Stimulated activated naive CD8-positive, alpha-beta T cell treated with anti-CD3 and anti-CD28 coated beads, Interleukin-15, Interleukin-2, amounts not matched to agents 100 ng/mL and 50 ng/mL, for 24 hours (primary cell): ENCODE results near the gene ABO.
"Not testable (repeated sequence)": the region's sequence is repeated elsewhere in the genome, so short reads cannot be mapped to it uniquely, and the experiment has no call there.

ENCODE experiments used
- H3K27ac Mint-ChIP-seq: one replicate; pipeline ENCODE4 v1.8.0; 2021; ENCODE audit warnings: mild to moderate bottlenecking, mixed read lengths
- H3K27me3 Mint-ChIP-seq: one replicate; pipeline ENCODE4 v1.8.0; 2021; ENCODE audit warnings: mixed read lengths
- H3K36me3 Mint-ChIP-seq: one replicate; pipeline ENCODE4 v1.8.0; 2021; ENCODE audit warnings: low read depth, mixed read lengths
- H3K4me1 Mint-ChIP-seq: one replicate; pipeline ENCODE4 v1.8.0; 2021; ENCODE audit warnings: low read depth, mixed read lengths
- H3K4me3 Mint-ChIP-seq: one replicate; pipeline ENCODE4 v1.8.0; 2021; ENCODE audit warnings: mild to moderate bottlenecking, mixed read lengths
- H3K9me3 Mint-ChIP-seq: one replicate; pipeline ENCODE4 v1.8.0; 2021; ENCODE audit warnings: mixed read lengths

Gene ABO

DNA sequence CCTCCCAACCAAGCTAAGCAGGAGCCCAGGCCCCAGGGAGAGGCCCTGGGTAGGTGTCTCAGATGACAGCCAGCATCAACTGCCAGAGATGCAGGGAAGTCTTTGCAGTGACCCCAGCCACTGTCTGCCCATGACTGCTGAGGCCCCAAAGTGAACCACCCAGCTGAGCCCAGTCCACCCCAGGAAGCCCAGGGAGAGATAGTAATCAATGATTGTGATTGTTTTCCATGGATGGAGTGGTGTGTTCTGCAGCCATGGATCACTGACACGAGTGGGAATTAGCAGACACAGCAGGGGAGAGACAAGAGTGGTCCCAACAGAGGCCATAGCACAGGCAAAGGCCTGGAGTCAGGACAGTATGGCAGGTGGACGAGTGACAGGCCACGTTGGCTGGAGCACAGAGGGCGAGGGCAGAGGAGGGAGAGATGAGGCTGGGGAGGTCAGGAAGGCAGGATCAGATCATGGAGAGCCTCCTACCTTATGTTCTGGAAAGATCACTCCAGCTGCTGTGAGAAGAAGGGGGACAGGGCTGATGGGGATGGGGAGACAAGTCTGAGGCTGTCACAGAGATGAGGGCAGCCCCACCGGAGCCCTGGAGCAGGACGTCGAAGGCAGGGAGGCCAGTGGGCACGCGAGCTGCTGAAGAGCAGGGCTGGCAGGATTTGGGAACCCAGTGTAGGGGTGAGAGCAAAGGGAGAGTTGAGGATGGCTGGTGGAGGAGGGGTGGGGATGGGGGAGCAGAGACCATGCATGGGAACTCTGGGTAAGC, 14.5 kb downstream of the ABO start:
- H3K4me1 Mint-ChIP-seq: no peaks in the 10 kb centered on the region
- no peak overlapping the region for H3K27ac Mint-ChIP-seq
- H3K27me3 Mint-ChIP-seq: peaks cover 4% of the 10 kb centered on the region
- no peak overlapping the region for H3K4me3 Mint-ChIP-seq
- H3K9me3 Mint-ChIP-seq: no peaks in the 10 kb centered on the region
- H3K36me3 Mint-ChIP-seq: no peaks in the 10 kb centered on the region

DNA sequence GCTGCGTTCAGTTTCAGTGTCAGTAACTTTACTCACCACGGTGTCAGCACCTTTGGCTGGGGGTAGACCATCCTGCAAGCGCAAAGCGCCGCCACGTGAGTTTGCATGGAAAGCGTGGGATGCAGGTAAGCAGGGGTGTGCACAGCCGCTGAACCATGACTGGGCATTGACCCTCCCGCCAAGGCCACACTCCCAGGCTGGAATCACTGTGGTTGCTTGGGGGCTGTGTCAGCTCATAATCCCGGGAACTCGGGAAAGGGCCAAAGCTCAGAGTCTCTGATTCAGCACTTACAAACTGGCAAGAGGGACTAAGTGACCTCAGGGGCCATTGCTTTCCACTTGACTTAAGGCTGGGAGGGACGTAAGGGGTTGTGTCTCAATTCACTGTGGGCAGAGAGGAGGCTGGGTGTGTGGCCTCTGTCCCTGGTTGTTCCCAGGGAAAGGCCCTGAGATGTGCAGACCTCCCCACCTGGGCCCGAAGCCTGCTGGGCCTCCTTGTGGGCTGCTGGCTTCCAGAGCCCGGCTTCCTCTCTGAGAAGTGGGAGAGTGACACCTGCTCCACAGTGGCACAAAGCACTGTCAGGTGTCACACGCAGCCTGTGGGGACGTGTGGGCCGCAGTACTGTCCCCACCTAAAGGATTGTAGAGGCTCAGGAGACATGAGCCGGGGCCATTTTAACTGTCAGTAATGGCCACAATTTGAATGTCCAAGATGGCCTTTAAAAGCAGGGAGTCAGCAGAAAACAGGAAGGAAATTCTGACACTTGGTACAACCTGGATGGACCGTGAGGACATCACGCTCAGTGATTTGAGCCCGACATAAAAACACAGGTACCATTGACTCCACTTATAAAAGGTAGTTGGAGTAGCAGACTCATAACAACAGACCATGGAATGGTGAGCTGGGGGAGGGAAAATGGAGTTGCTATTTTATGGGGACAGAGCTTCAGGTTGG, 16.7 kb downstream of the ABO start:
- H3K9me3 Mint-ChIP-seq: no peaks in the 10 kb centered on the region
- H3K4me3 Mint-ChIP-seq: no peak overlapping the region
- H3K36me3 Mint-ChIP-seq: no peaks in the 10 kb centered on the region
- no peak overlapping the region for H3K27ac Mint-ChIP-seq
- no peaks in the 10 kb centered on the region for H3K4me1 Mint-ChIP-seq
- no peaks in the 10 kb centered on the region for H3K27me3 Mint-ChIP-seq

DNA sequence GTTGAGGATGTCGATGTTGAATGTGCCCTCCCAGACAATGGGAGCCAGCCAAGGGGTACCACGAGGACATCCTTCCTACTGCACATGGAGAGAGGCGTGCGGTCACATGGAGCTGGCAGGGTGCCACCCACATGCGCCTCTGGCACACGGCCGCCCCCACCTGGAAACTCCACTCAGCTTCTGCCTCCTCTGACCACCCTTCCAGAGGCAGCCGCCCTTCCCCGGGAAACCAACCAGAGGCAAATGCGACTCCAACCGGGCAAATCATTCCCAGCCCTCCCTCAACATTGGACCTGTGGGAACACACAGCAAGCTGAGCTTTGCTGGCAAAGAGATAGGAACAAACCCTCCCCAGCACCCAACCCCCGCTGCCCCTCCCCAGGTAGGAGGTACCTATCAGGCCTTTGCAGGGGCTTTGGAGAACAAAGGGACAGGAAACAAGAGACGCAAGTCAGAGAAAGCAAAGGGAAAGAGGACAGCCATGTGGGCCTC, 17.5 kb downstream of the ABO start:
- Mint-ChIP-seq H3K27me3 (no peaks in the 10 kb centered on the region), H3K4me1 (no peaks in the 10 kb centered on the region), H3K36me3 (no peaks in the 10 kb centered on the region), H3K4me3 (no peak overlapping the region), H3K27ac (no peak overlapping the region), H3K9me3 (no peaks in the 10 kb centered on the region)

GRCh38 chr9:133256686-133257091, 18.3 kb downstream of the ABO start:
- Mint-ChIP-seq H3K27ac (no peak overlapping the region), H3K4me1 (no peaks in the 10 kb centered on the region), H3K36me3 (no peaks in the 10 kb centered on the region), H3K4me3 (no peak overlapping the region), H3K9me3 (no peaks in the 10 kb centered on the region), H3K27me3 (no peaks in the 10 kb centered on the region)

DNA sequence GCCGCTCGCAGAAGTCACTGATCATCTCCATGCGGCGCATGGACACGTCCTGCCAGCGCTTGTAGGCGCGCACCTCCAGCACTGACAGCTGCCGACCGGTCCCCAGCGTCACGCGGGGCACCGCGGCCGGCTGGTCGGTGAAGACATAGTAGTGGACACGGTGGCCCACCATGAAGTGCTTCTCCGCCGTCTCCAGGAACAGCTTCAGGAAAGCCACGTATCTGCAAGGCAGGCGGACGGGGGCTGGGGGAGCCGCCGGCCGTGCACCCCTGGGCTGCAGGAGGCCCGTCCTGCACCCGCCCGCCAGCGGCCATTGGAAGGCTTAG, 18.9 kb downstream of the ABO start:
- Mint-ChIP-seq H3K4me1 (no peaks in the 10 kb centered on the region), H3K27me3 (no peaks in the 10 kb centered on the region), H3K9me3 (no peaks in the 10 kb centered on the region), H3K36me3 (no peaks in the 10 kb centered on the region), H3K4me3 (no peak overlapping the region), H3K27ac (no peak overlapping the region)

GRCh38 chr9:133255371-133256135, 19.4 kb downstream of the ABO start:
- Mint-ChIP-seq H3K36me3 (no peaks in the 10 kb centered on the region), H3K27ac (no peak overlapping the region), H3K27me3 (peaks cover under 1% of the 10 kb centered on the region), H3K4me1 (no peaks in the 10 kb centered on the region), H3K9me3 (no peaks in the 10 kb centered on the region), H3K4me3 (no peak overlapping the region)

DNA sequence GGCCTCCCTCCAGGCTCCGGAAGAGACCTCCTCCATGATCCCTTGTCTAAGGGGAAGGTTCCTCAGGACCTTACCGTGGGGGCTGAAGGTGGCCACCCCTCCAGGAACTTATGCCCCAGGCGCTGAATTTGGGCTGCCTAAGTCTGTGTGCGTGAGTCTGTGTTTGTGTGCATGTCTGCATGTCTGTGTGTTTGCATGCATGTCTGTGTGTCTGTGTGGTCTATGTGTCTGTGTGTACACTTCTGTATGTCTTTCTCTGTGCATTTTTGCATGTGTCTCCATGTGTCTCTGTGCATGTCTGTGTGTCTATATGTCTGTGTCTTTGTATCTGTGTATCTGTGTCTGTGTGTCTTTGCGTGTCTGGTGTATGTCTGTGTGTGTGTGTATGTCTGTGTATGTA, 20.5 kb downstream of the ABO start:
- Mint-ChIP-seq H3K4me1 (no peaks in the 10 kb centered on the region), H3K27ac (no peak overlapping the region), H3K9me3 (no peaks in the 10 kb centered on the region), H3K4me3 (no peak overlapping the region), H3K36me3 (no peaks in the 10 kb centered on the region), H3K27me3 (peaks cover 10% of the 10 kb centered on the region)

GRCh38 chr9:133253268-133253667, 21.7 kb downstream of the ABO start:
- peaks cover 10% of the 10 kb centered on the region for H3K27me3 Mint-ChIP-seq
- no peaks in the 10 kb centered on the region for H3K4me1 Mint-ChIP-seq
- H3K27ac Mint-ChIP-seq: no peak overlapping the region
- no peaks in the 10 kb centered on the region for H3K36me3 Mint-ChIP-seq
- H3K9me3 Mint-ChIP-seq: no peaks in the 10 kb centered on the region
- no peak overlapping the region for H3K4me3 Mint-ChIP-seq

- no peak overlapping the region for H3K4me3 Mint-ChIP-seq
- peaks cover 10% of the 10 kb centered on the region for H3K27me3 Mint-ChIP-seq
- H3K27ac Mint-ChIP-seq: no peak overlapping the region
- H3K4me1 Mint-ChIP-seq: no peaks in the 10 kb centered on the region
- no peaks in the 10 kb centered on the region for H3K36me3 Mint-ChIP-seq
- no peaks in the 10 kb centered on the region for H3K9me3 Mint-ChIP-seq
These were observed 22.5 kb downstream of the ABO start for GRCh38 chr9:133252301-133253020.

GRCh38 chr9:133251773-133252172, 23.2 kb downstream of the ABO start:
- Mint-ChIP-seq H3K4me1 (no peaks in the 10 kb centered on the region), H3K36me3 (no peaks in the 10 kb centered on the region), H3K9me3 (no peaks in the 10 kb centered on the region), H3K27me3 (peaks cover 10% of the 10 kb centered on the region), H3K27ac (no peak overlapping the region), H3K4me3 (no peak overlapping the region)

- H3K36me3 Mint-ChIP-seq, H3K4me1 Mint-ChIP-seq, H3K4me3 Mint-ChIP-seq, H3K9me3 Mint-ChIP-seq, H3K27ac Mint-ChIP-seq, H3K27me3 Mint-ChIP-seq: not testable (repeated sequence)
These were observed 23.8 kb downstream of the ABO start for GRCh38 chr9:133251221-133251620.

DNA sequence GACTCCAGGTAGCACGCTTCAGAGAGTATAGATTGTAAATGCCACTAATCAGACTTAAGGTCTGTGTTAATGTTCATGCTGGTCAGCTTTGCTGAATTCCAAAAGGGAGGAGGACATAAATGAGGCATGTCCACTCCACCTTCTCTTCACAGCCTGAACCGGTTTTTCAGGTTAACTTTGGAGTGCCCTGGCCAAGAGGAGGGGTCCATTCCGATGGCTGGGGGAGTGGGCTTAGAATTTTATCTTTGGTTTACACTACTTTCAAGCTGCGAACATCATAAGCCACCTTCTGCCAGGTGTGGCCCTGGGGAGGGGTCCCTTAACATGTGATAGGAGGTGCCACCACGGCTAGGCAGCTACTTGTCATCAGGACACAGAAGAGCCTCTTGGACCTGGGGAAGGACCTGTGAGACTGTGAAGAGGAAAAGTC, 24.2 kb downstream of the ABO start:
- Mint-ChIP-seq H3K4me3 (no peak overlapping the region), H3K36me3 (no peaks in the 10 kb centered on the region), H3K27me3 (peaks cover 10% of the 10 kb centered on the region), H3K4me1 (no peaks in the 10 kb centered on the region), H3K9me3 (no peaks in the 10 kb centered on the region), H3K27ac (no peak overlapping the region)

DNA sequence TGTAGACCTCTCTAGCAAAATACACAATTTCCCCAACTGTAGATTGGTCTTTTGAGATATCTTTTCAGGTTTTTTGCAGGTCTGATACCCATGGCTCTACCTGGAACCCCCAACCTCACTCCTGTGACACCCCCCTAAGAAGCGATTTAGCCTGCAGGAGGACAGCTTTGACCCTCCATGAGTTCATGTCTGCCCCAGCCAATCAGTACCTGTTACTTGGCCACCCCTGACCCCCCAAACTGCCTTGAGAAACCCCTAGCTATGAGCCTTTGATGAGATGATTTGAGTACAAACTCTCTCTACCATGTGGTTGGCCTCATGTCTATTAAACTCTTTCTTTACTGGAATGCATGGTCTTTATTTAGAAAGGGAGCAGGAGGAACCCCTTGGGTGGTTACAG, 25.7 kb downstream of the ABO start:
- Mint-ChIP-seq H3K27ac (no peak overlapping the region), H3K4me1 (no peaks in the 10 kb centered on the region), H3K27me3 (peaks cover 17% of the 10 kb centered on the region), H3K36me3 (no peaks in the 10 kb centered on the region), H3K4me3 (no peak overlapping the region), H3K9me3 (no peaks in the 10 kb centered on the region)

GRCh38 chr9:133248726-133249295, 26.2 kb downstream of the ABO start:
- Mint-ChIP-seq H3K27me3 (peaks cover 22% of the 10 kb centered on the region), H3K27ac (no peak overlapping the region), H3K4me3 (no peak overlapping the region), H3K9me3 (no peaks in the 10 kb centered on the region), H3K4me1 (no peaks in the 10 kb centered on the region), H3K36me3 (no peaks in the 10 kb centered on the region)
